MCF 10A (cell line): ENCODE data around the gene GPD1L. TPM values are rescaled to one million over a fixed set of nuclear protein-coding genes. Genes with fewer than 3 reads are reported as not detected.
"Not testable (repeated sequence)": the region's sequence is repeated elsewhere in the genome, so short reads cannot be mapped to it uniquely, and the experiment has no call there.

Experiments
- BruUV-seq: library from RNA; stranded (reverse); fragments of 400-500 nt; replicated peaks from 2 replicates; lab custom pipeline; 2021; lab: Mats Ljungman, UMichigan
- CTCF ChIA-PET: fragments of 300-600 bp; sonication (Branson Sonifier 250); formaldehyde crosslinking; extraction: SDS; loops from one replicate; lab custom pipeline; 2021; ENCODE audit warnings: antibody characterized with exemption, inconsistent platforms; lab: Yijun Ruan, JAX
- POLR2A ChIA-PET: fragments of 300-600, 350-650 bp; sonication (Branson Sonifier 250); formaldehyde crosslinking; extraction: SDS; loops from one replicate; lab custom pipeline; 2020; ENCODE audit warnings: antibody characterized with exemption, inconsistent platforms; lab: Yijun Ruan, JAX
- DNase-seq: peaks from one replicate; pipeline ENCODE4 v3.0.0-alpha.2; 2018; ENCODE audit not compliant: unreplicated experiment
- H3K27ac Mint-ChIP-seq: one replicate; pipeline ENCODE4 v1.8.0; 2022; ENCODE audit warnings: mild to moderate bottlenecking, low read depth, mixed read lengths; ENCODE audit not compliant: unreplicated experiment
- H3K27me3 Mint-ChIP-seq: one replicate; pipeline ENCODE4 v1.8.0; 2022; ENCODE audit warnings: mixed read lengths; ENCODE audit not compliant: insufficient read depth, unreplicated experiment
- H3K36me3 Mint-ChIP-seq: one replicate; pipeline ENCODE4 v1.8.0; 2022; ENCODE audit warnings: mild to moderate bottlenecking, moderate library complexity, mixed read lengths; ENCODE audit not compliant: insufficient read depth, unreplicated experiment
- H3K4me1 Mint-ChIP-seq: one replicate; pipeline ENCODE4 v1.8.0; 2022; ENCODE audit warnings: mixed read lengths; ENCODE audit not compliant: insufficient read depth, unreplicated experiment
- H3K4me3 Mint-ChIP-seq: one replicate; pipeline ENCODE4 v1.8.0; 2022; ENCODE audit warnings: mild to moderate bottlenecking, moderate library complexity, mixed read lengths; ENCODE audit not compliant: unreplicated experiment
- H3K9me3 Mint-ChIP-seq: one replicate; pipeline ENCODE4 v1.8.0; 2022; ENCODE audit warnings: mixed read lengths; ENCODE audit not compliant: unreplicated experiment
- intact Hi-C: fragments of 100-400 bp; cut with micrococcal nuclease; formaldehyde crosslinking; loops from 2 replicates; pipeline ENCODE4 v1.14.1; 2022
- total RNA-seq: library from RNA; stranded (reverse); gene quantifications from 2 replicates; pipeline ENCODE4 v1.2.3, GENCODE V29; 2022
- TF ChIP-seq, protein P1 (sequence below): fragments of 200-600 bp; IDR thresholded peaks from one replicate; pipeline ENCODE4 v1.8.0; 2022; ENCODE audit warnings: antibody characterized with exemption, mild to moderate bottlenecking; ENCODE audit not compliant: unreplicated experiment

The GPD1L gene
- total RNA-seq, 1 experiment from 2014 or later = 9.7 TPM

DNA sequence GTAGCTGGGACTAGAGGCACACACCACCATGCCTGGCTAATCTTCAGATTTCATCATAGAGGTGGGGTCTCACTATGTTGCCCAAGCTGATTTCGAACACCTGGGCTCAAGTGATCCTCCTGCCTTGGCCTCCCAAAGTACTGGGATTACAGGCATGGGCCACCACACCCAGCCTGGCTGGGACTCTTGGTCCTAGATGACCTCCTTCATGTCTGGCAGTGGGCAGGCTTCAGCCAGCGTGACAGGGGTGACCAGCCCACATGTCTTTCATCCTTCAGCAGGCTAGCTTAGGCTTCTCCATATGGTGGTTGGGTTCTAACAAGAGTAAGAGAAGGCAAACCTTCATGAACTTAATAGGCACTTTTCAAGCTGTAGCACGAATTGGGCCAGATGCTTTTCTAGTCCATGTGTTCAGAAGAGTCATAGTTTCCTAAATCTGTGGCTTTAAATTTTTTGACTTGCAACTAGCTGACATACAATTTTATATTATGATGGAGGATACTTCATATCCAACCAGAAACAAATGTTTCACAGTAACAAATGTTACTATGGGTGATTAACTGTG, 7.6 kb downstream of the GPD1L start:
- no peak for DNase-seq
- no peak overlapping the region for H3K27ac Mint-ChIP-seq
- peaks cover 8% of the 10 kb centered on the region for H3K4me1 Mint-ChIP-seq
- BruUV-seq = no TSS peak
- H3K4me3 Mint-ChIP-seq = no peak overlapping the region
- intact Hi-C loops = no loop called here
- ChIA-PET CTCF (interaction anchor here (1.6 kb wide), 1 partner anchor 94 kb away, joined by 6 read pairs; no protein-coding TSS in a partner anchor), POLR2A (interaction anchor here (0.6 kb wide), 1 partner anchor 117 kb away, joined by 3 read pairs; no protein-coding TSS in a partner anchor)
- no peaks in the 10 kb centered on the region for H3K27me3 Mint-ChIP-seq
- H3K36me3 Mint-ChIP-seq = no peaks in the 10 kb centered on the region
- TF ChIP-seq, protein P1, sequence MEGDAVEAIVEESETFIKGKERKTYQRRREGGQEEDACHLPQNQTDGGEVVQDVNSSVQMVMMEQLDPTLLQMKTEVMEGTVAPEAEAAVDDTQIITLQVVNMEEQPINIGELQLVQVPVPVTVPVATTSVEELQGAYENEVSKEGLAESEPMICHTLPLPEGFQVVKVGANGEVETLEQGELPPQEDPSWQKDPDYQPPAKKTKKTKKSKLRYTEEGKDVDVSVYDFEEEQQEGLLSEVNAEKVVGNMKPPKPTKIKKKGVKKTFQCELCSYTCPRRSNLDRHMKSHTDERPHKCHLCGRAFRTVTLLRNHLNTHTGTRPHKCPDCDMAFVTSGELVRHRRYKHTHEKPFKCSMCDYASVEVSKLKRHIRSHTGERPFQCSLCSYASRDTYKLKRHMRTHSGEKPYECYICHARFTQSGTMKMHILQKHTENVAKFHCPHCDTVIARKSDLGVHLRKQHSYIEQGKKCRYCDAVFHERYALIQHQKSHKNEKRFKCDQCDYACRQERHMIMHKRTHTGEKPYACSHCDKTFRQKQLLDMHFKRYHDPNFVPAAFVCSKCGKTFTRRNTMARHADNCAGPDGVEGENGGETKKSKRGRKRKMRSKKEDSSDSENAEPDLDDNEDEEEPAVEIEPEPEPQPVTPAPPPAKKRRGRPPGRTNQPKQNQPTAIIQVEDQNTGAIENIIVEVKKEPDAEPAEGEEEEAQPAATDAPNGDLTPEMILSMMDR = no peak
- no peaks in the 10 kb centered on the region for H3K9me3 Mint-ChIP-seq

DNA sequence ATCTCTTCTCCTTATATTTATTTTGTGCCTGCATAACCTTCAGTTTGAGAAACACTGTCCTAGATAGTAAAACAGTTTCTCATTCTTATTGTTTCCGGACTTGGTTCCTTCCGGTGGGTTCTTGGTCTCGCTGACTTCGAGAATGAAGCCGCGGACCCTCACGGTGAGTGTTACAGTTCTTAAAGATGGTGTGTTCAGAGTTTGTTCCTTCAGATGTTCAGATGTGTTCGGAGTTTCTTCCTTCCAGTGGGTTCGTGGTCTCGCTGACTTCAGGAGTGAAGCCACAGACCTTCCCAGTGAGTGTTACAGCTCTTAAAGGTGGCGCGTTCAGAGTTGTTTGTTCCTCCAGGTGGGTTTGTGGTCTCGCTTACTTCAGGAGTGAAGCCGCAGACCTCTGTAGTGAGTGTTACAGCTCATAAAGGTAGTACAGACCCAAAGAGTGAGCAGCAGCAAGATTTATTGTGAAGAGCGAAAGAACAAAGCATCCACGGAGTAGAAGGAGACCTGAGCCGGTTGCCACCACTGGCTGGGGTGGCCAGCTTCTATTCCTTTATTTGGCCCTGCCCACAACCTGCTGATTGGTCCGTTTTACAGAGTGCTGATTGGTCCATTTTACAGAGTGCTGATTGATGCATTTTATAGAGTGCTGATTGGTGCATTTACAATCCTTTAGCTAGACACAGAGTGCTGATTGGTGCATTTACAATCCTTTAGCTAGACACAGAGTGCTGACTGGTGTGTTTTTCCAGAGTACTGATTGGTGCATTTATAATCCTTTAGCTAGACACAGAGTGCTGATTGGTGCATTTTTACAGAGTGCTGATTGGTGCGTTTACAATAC, 8.3 kb downstream of the GPD1L start:
- intact Hi-C loops, DNase-seq, H3K27me3 Mint-ChIP-seq, H3K36me3 Mint-ChIP-seq, H3K4me3 Mint-ChIP-seq, H3K9me3 Mint-ChIP-seq, BruUV-seq, H3K27ac Mint-ChIP-seq, H3K4me1 Mint-ChIP-seq: not testable (repeated sequence)
- CTCF ChIA-PET = interaction anchor here (0.6 kb wide), 1 partner anchor 30 kb away, joined by 3 read pairs; no protein-coding TSS in a partner anchor
- POLR2A ChIA-PET = interaction anchor here (0.6 kb wide), 2 partner anchors 56 to 118 kb away, joined by 3 to 4 read pairs; no protein-coding TSS in a partner anchor

DNA sequence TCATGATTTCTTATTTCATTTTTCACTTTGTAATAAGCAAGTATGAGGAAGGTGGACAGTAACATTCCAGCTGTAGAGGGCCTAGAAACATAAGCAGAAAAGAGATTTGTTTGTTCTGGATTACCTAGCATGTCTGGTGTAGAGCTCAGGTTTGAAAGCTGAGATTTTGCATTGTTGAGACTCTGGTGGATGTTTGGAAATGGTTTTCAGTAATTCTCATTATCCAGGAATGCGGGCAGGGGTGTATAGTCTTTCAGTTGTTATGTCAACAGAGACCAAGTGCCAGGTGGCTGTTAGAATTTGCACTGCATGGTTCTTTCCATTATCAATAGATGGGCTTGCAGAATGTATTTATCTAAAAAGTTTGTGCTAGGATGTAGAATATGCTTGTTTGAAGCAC, 10.9 kb downstream of the GPD1L start:
- intact Hi-C loops = no loop called here
- no peaks in the 10 kb centered on the region for H3K36me3 Mint-ChIP-seq
- CTCF ChIA-PET = interaction anchor here (0.5 to 0.6 kb wide), 2 partner anchors 8 to 269 kb away, joined by 3 read pairs; no protein-coding TSS in a partner anchor
- no peaks in the 10 kb centered on the region for H3K27me3 Mint-ChIP-seq
- TF ChIP-seq, protein P1 = no peak
- no peaks in the 10 kb centered on the region for H3K9me3 Mint-ChIP-seq
- H3K4me1 Mint-ChIP-seq = peaks cover 6% of the 10 kb centered on the region
- no TSS peak for BruUV-seq
- POLR2A ChIA-PET = interaction anchor here (0.7 to 1.7 kb wide), 2 partner anchors 10 to 12 kb away, joined by 3 to 4 read pairs; no protein-coding TSS in a partner anchor
- no peak for DNase-seq
- H3K4me3 Mint-ChIP-seq = no peak overlapping the region
- no peak overlapping the region for H3K27ac Mint-ChIP-seq

DNA sequence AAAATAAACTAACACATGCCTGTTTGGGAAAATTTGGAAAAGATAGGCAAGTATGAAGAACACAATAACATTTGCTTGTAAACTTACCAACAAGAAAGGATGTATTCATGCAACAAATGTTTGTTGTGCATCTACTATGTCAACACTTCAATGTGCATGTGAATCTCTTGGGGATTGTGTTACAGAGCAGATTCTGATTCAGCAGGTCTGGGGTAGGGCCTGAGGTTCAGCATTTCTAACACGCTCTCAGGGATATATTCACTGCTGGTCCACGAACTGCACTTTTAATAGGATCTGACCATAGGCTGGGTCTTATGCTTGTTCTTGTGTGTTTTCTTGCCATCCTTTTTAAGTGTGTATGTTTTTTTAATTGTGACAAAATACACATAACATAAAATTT, 11.8 kb downstream of the GPD1L start:
- Mint-ChIP-seq H3K4me3 (no peak overlapping the region), H3K36me3 (no peaks in the 10 kb centered on the region), H3K4me1 (peaks cover 6% of the 10 kb centered on the region), H3K27ac (no peak overlapping the region), H3K9me3 (no peaks in the 10 kb centered on the region), H3K27me3 (no peaks in the 10 kb centered on the region)
- TF ChIP-seq, protein P1 = no peak
- intact Hi-C loops = no loop called here
- ChIA-PET CTCF (no interaction called here), POLR2A (interaction anchor here (0.7 kb wide), 1 partner anchor 12 kb away, joined by 3 read pairs; no protein-coding TSS in a partner anchor)
- no TSS peak for BruUV-seq
- DNase-seq = no peak
